ENCODE results near the gene EPHA8. TPM values are rescaled to one million over a fixed set of nuclear protein-coding genes. Genes with fewer than 3 reads are reported as not detected.

EPHA8 gene
- polyA plus RNA-seq, 1 of the 3 experiments (the other 2 are of a cell fraction): 0.02 TPM

- CTCF ChIA-PET: interaction anchor here (0.6 to 8.9 kb wide), 76 partner anchors 9 to 583 kb away, joined by 3 to 289 read pairs (median 4); partner anchors contain the start of genes C1QB, WNT4 and ZBTB40
- H3K4me2 ChIP-seq: no peak overlapping the region
Measured at GRCh38 chr1:22641906-22642636, 78.8 kb downstream of the EPHA8 start.

More at GRCh38 chr1:22641906-22642636, 78.8 kb downstream of the EPHA8 start:
- Histone ChIP-seq H4K20me1 (ENCODE audit: insufficient read depth) (no peaks in the 10 kb centered on the region), H3K27me3 (ENCODE audit: insufficient read depth) (no peaks in the 10 kb centered on the region), H3K9ac (no peak overlapping the region), H3K27ac (ENCODE audit: low read depth in 2 of 2, low read length in 1 of 2) (no peak overlapping the region), H3K36me3 (replicated peaks in 1 of 2; ENCODE audit: control insufficient read depth in 1 of 2, insufficient read depth in 2 of 2, low read length in 1 of 2) (no peaks in the 10 kb centered on the region), H3F3A (replicated peaks; ENCODE audit: insufficient read depth) (no peaks in the 10 kb centered on the region), H3K4me3 (ENCODE audit: low read depth in 2 of 2, low read length in 1 of 2) (no peak overlapping the region; a peak in 1 of 4 replicates), H3K9me3 (no peaks in the 10 kb centered on the region), H2AFZ (ENCODE audit: low read depth) (no peak overlapping the region), H3K9me2 (no peaks in the 10 kb centered on the region), H3K4me1 (ENCODE audit: control insufficient read depth in 1 of 2, insufficient read depth in 2 of 2, low read depth in 1 of 2, low read length in 1 of 2) (peaks cover 0 to 11% of the 10 kb centered on the region in 2 experiments; a peak in 1 of 4 replicates), H3K79me2 (ENCODE audit: insufficient read depth) (no peaks in the 10 kb centered on the region)
- TF ChIP-seq MXI1 (IDR thresholded peaks at IDR 0.05; ENCODE audit: low read depth, low read length) (no peak), MEF2A (IDR thresholded peaks at IDR 0.05; ENCODE audit: borderline replicate concordance, low read depth) (no peak), RXRA (IDR thresholded peaks at IDR 0.05; ENCODE audit: borderline replicate concordance, low read depth) (no peak), NFIC (IDR thresholded peaks at IDR 0.05; ENCODE audit: borderline replicate concordance) (peak; percentile 67; the same call in 1 of the 2 replicates), PBX3 (IDR thresholded peaks at IDR 0.05) (no peak), GATA2 (CRISPR knock-in tag; IDR thresholded peaks at IDR 0.05) (no peak), RAD21 (IDR thresholded peaks at IDR 0.05; ENCODE audit: low read length) (peak; percentile 94), CHD2 (IDR thresholded peaks at IDR 0.05; ENCODE audit: low read length, partially characterized antibody) (no peak), NRF1 (IDR thresholded peaks at IDR 0.05; ENCODE audit: low read depth, low read length) (no peak), IRF3 (IDR thresholded peaks at IDR 0.05; ENCODE audit: low read depth, low read length) (no peak), CTCF (IDR thresholded peaks at IDR 0.05) (peak; percentile 84), TAF1 (IDR thresholded peaks at IDR 0.05; ENCODE audit: borderline replicate concordance, low read depth, low read length) (no peak), USF2 (IDR thresholded peaks at IDR 0.05; ENCODE audit: borderline replicate concordance, low read depth, low read length) (no peak), YY1 (IDR thresholded peaks at IDR 0.05; ENCODE audit: low read depth) (no peak), GABPA (IDR thresholded peaks at IDR 0.05; ENCODE audit: low read depth) (no peak), JUND (IDR thresholded peaks at IDR 0.05) (no peak), SMC3 (IDR thresholded peaks at IDR 0.05; ENCODE audit: low read depth, low read length) (peak; percentile 97), RCOR1 (IDR thresholded peaks at IDR 0.05; ENCODE audit: low read length) (0 out of 2 replicates have a peak, but pooled peaks have one; percentile 19), FOSL2 (IDR thresholded peaks at IDR 0.05; ENCODE audit: borderline replicate concordance, low read depth) (no peak)
- POLR2A ChIA-PET: interaction anchor here (1.3 kb wide), 1 partner anchor 114 kb away, joined by 3 read pairs; no protein-coding TSS in a partner anchor
- peak; percentile 95 for DNase-seq
- WGBS (ENCODE audit: low lambda C conversion rate): 50% methylated on average over 4 of the region's 18 CpGs

Data from SK-N-SH (cell line).